Stimulated activated CD4-positive, alpha-beta T cell treated with anti-CD3 and anti-CD28 coated beads, Interleukin-4, amount 100 ng/mL, for 24 hours (primary cell): Measurements from ENCODE around the gene PARP12.

Experiments
- DNase-seq: peaks from one replicate; pipeline ENCODE4 v3.0.0-alpha.2; 2020

PARP12 gene

DNA sequence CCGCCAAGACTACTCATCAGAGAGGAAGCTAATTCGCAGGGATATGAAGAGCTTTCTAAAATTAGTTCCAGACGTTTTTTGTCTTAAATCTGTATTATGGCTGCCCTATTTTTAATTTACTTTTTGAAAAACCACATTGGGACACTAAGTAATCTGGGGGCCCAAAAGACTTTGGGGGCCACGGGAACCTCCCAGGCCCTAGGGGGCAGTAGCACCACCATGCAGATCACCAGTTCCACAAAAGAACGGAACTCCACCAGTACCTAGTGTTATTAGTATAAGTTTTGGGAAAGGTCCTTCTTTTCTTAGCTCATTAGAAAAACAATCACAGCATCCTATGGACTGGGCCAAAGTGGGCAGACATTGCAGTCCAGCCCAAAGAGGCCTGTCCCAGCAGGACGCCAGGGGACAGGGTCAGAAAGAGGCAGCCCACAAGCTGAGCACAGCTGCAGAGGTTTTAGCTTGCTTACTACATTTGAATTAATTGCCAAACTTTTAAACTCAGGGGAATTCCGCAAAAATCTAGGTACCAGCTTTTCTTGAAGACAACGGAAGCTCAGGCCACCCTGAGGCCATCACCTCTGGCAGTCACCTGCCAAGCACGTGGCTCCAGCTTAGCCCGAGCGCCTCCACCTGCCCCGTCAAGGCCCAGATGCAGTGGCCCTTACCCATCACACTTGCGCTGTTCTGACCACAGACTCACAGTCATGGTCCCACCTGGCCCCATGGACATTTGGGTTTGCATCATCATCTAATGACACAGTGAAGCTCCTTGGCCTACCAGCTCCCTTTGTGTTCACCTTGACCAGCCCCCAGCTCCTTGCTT lies 74.8 kb downstream of the PARP12 start:
- no peak for DNase-seq

DNA sequence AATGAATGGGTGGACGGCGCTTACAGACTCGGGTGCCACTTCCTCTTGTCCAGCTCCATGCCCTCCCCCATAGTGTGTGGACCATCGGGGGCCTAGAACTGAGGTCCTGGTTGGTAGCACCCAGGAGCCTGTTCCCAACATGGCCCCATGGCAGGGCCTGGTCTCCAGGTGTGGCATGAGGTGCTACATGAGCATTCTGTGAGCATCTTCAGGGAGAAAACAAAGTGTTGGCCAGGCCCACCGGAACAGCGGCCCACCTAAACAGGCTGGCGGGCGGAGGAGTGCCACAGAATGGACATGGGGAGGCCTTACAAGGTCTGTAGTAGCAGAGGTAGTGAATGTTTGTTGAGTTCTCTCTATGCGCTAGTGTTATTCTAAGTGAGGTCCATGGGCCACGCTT lies 76.9 kb downstream of the PARP12 start:
- no peak for DNase-seq

DNA sequence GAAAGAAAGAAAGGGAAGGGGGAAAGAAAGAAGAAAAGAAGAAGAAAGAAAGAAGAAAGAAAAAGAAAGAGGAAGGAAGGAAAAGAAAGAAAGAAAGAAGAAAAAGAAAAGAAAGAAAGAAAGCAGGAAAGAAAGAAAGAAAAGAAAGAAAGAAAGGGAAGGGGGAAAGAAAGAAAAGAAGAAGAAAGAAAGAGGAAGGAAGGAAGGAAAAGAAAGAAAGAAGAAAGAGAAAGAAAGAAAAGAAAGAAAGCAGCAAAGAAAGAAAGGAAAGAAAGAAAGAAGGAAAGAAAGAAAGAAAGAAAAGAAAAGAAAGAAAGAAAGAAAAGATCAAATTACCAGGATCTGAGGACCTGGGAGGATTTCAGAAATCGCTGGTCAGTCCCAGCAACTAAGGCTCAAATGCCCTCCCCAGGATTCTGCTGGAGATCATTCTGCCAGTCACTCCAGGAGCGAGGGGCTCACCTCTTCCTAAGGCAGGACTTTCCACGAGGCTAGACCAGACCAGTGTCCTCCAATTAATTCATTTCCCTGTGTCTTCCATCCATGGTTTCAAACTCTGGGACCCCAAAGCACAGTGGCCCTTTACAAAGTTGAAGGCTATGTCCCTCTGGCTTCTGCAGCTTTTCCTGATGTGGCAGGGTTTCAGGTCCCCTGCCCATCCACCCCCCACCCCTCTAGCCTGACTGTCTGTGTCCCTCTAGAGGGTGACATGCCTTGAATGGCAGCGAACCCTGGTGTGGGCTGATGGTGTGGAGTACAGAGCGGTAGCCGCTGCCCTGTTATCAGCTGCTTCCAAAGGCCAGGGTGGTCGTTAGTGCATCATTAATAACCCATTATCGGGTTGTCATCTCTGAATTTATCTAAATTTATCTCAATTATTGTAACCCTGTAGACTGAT lies 77.9 kb downstream of the PARP12 start:
- no peak for DNase-seq

DNA sequence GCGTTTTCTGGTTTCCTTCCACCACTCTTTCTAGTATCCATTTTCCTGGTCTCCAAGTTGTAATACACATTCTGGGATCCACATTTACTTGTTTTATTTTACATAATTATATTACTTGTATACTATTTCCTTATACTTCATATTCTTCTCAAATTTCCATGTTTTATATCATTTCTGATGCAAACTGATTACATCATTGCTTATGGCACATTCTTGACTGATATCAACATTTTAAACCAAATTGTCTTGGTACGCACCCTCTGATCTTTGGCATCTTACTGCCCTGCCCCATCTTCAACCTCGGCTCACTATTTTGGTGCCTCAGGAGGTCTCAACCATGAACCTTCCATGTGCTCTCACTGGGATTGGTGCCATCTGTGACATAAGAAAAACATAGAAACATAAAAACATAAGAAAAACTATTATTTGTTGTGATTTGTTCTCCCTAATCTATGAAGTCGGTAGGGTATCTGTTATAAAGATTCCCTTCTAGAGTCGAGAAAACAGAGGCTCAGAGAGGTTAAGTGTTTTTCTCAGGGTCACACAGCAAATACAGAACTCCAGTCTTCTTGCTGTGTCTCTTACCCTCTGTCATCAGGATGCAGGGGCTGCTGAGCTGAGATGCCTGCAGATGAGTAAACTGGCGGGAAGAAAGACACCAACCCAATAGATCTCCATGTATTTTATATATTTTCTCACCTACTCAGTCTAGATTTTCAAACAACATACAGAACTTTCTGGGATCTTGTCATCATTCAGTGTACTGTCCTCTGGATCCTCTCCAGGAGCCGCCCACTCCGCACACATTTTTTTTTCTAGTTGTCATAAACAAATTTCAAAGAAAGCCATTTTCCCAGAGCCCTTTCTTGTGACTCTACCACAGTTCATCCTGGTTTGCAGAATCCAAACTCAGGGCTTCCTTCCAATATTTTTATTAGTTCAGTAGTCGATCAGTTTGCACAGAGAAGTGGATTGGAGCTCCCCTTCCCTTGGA lies 79.5 kb downstream of the PARP12 start:
- no peak for DNase-seq

DNA sequence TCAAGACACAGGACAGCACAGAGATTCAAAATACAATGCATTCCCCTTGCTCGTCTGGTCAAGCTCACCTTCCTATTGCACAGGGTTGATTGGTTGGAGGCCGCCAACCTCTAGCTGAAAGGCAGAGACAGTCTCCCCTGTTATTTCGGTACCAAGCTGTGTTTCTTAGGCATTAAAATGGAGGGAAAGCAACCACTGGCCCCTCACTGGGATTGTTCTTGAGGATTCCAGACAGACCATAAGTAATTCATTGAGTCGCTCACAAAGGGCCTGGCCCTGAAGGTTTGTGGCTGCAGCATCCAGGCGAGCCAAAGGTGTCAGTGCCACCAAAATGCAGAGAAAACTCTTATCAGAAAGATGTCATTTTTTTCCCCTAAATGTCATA lies 81.2 kb downstream of the PARP12 start:
- DNase-seq = no peak

DNA sequence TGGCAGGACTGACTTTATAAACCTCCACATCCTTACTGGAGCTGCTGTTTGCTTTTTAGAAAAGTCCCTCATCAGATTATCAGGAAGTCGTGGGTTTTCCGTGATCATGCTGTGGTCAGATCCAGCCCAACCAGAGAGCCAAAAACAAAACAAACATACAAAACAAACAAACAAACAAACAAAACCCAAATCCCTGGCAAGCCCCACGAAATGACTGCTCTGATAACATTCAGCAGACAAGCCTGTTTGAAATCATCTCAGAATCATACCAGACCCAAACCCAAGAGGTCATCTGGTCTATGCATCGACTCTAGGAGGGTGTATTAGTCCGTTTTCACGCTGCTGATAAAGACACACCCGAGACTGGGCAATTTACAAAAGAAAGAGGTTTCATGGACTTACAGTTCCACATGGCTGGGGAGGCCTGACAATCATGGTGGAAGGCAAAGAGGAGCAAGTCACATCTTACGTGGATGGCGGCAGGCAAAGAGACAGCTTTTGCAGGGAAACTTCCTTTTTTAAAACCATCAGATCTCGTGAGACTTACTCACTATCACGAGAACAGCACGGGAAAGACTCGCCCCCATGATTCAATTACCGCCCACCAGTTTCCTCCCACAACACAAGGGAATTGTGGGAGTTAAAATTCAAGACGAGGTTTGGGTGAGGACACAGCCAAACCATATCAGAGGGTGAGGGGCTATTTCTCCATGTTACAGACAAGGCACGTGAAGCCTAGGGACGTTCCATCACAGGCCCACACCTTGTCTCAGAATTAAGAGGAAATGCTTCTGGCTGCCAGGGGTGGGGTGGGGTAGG lies 85.7 kb downstream of the PARP12 start:
- DNase-seq = no peak

DNA sequence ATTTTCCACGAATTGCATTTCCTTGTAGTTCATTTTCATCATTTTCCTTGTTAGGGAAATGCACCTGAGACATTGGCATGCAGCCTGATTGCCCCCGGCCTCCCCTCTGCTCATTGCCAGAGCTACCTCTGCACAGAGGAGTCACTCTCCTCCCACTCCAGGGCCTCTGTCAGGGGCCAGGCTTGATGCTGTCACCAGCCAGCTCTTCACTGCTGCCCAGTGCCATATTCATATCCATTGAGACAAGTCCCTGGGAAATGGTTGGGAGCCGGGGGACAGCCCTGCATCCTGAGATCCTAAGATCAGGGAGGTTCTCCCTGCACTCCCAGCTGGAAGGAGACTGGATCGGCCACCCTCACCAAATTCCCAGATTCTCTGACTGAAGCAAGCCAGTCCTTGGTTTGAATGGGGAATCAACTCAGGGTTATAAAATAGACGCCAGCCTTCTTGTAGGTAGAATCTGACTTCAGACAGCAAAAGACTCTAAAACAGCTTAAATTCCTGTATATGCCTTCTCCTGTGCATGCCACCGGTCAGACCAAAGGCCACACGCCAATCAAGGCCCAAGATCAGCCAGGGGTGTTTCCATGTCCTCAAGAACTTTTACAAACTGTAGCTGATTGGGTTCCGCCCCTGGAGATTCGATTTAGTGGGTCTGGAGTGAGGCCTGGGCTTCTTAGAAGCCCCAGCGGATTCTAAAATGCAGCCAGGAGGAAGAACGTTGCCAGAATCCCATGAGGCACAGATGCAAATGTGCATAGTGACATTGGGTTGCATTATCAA lies 86.5 kb downstream of the PARP12 start:
- no peak for DNase-seq

DNA sequence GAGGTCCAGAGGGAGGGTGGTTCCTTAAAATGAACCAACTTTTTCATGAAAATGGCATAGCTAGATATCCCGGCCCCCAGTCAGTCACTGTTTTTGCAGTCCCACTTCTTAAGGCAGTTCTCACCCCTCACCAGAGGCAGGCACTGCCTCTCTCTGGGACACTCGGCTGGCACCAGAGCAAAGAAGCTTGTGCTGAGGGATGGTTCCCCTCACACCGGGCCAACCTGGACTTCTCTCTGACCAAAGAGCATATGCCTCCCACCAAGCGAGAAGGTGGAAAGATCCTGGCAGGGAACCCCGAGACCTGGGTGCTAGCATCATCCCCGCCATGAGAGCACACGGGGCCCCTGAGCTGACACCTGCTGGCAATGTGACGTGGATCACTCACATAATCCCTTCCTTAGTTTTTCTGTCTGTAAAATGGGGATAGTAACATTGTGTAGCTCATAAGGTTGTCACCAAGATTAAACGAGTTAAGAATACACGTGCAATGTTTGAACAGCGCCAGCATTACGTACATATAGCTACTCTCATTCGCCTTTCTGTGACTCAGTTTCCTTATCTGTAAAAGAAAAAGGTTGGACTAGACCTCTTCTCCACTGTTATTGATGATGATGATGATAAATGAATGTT lies 88.5 kb downstream of the PARP12 start:
- no peak for DNase-seq
